Ascending aorta (tissue), 2 donors: ENCODE measurements around the gene TAS1R1. TPM values are rescaled to one million over a fixed set of nuclear protein-coding genes. Genes with fewer than 3 reads are reported as not detected.
A peak's percentile ranks its signal among the peaks of the same experiment; 100 is the strongest.

Source experiments
- DNase-seq, 2 donors: peaks; one replicate each; pipeline ENCODE4 v3.0.0-alpha.2; 2019; ENCODE audit warnings: low spot score in 2 of 2
- H3K27ac ChIP-seq, 2 donors: fragments of 200-600 bp; sonication (generic); one replicate each; pipeline ENCODE4 v1.5.1; 2016 to 2017; ENCODE audit warnings: mild to moderate bottlenecking in 1 of 2
- H3K27me3 ChIP-seq: fragments of 200-600 bp; sonication (generic); one replicate; pipeline ENCODE4 v1.5.1; 2017
- H3K36me3 ChIP-seq, 2 donors: fragments of 200-600 bp; sonication (generic); one replicate each; pipeline ENCODE4 v1.5.1; 2016
- H3K4me1 ChIP-seq, 2 donors: fragments of 200-600 bp; sonication (generic); one replicate each; pipeline ENCODE4 v1.5.1; 2016 to 2017; ENCODE audit warnings: mild to moderate bottlenecking in 1 of 2
- H3K4me3 ChIP-seq, 2 donors: fragments of 200-600 bp; sonication (generic); one replicate each; pipeline ENCODE4 v1.5.1; 2016 to 2017; ENCODE audit warnings: mild to moderate bottlenecking in 1 of 2
- H3K9me3 ChIP-seq, 2 donors: fragments of 200-600 bp; sonication (generic); one replicate each; pipeline ENCODE4 v1.5.1; 2016
- CTCF ChIP-seq, 3 experiments: fragments of 200-600 bp in 2 of 3; fragments of 450-650 bp in 1 of 3; sonication (generic) in 2 of 3; IDR thresholded peaks; one replicate each; pipeline ENCODE4 v1.5.1; 2016 to 2019; ENCODE audit warnings: antibody characterized with exemption in 3 of 3, mild to moderate bottlenecking in 1 of 3, moderate library complexity in 1 of 3
- intact Hi-C: fragments of 100-400 bp; cut with DNase I; formaldehyde crosslinking; loops from one replicate; pipeline ENCODE4 v1.15.1; 2023
- total RNA-seq: library from RNA; depleted of rRNA; stranded (reverse); fragments of >200 nt; gene quantifications from one replicate; pipeline ENCODE4 v1.1.0, GENCODE V29; 2016

TAS1R1 gene
- total RNA-seq, 1 donor from 2014 or later: not detected

GRCh38 chr1:6623269-6623965 is 68.3 kb downstream of the TAS1R1 start:
- H3K36me3 ChIP-seq: peaks cover 42 to 47% of the 10 kb centered on the region in 2 donors
- DNase-seq: no peak
- H3K4me3 ChIP-seq: no peak overlapping the region
- H3K4me1 ChIP-seq: peaks cover 4 to 14% of the 10 kb centered on the region in 2 donors
- intact Hi-C loops: loop anchor here (10.0 kb wide), 1 partner anchor 81 kb away; the partner anchor contains the start of gene DNAJC11
- no peaks in the 10 kb centered on the region for H3K9me3 ChIP-seq
- H3K27me3 ChIP-seq: no peaks in the 10 kb centered on the region
- H3K27ac ChIP-seq: no peak overlapping the region
- TF ChIP-seq CTCF (IDR thresholded peaks at IDR 0.05): no peak

- H3K36me3 ChIP-seq: peaks cover 46 to 54% of the 10 kb centered on the region in 2 donors
Measured at GRCh38 chr1:6624710-6625583, 69.8 kb downstream of the TAS1R1 start, which contains the start of gene THAP3. THAP3 (plus strand) TSS chr1:6624868; CDS start chr1:6625219, 351 bp downstream.

GRCh38 chr1:6625584-6626149 is 70.6 kb downstream of the TAS1R1 start:
- Histone ChIP-seq H3K4me1 (peaks cover 4 to 14% of the 10 kb centered on the region in 2 donors), H3K36me3 (peaks cover 41 to 54% of the 10 kb centered on the region in 2 donors), H3K27ac (peak overlapping the region; percentile 80 to 92), H3K9me3 (no peaks in the 10 kb centered on the region), H3K27me3 (no peaks in the 10 kb centered on the region), H3K4me3 (peak overlapping the region; percentile 87 to 88)
- no peak for DNase-seq
- no peak for TF ChIP-seq CTCF (IDR thresholded peaks at IDR 0.05)
- intact Hi-C loops: loop anchor here (1.0 to 10.0 kb wide), 4 partner anchors 12 to 79 kb away; partner anchors contain the start of genes DNAJC11 and PHF13

More at GRCh38 chr1:6624710-6625583, 69.8 kb downstream of the TAS1R1 start, which contains the start of gene THAP3:
- intact Hi-C loops: loop anchor here (1.0 to 10.0 kb wide), 4 partner anchors 12 to 80 kb away; partner anchors contain the start of genes DNAJC11 and PHF13
- peak; percentile 37 to 91 for DNase-seq
- peak within 1 kb of the TSS; percentile 80 to 92 for H3K27ac ChIP-seq
- no peaks in the 10 kb centered on the region for H3K27me3 ChIP-seq
- H3K4me1 ChIP-seq: peaks cover 4 to 14% of the 10 kb centered on the region in 2 donors
- TF ChIP-seq CTCF (IDR thresholded peaks at IDR 0.05): no peak
- H3K9me3 ChIP-seq: no peaks in the 10 kb centered on the region
- peak within 1 kb of the TSS; percentile 87 to 88 for H3K4me3 ChIP-seq

GRCh38 chr1:6627031-6627430 is 71.9 kb downstream of the TAS1R1 start:
- Histone ChIP-seq H3K9me3 (no peaks in the 10 kb centered on the region), H3K36me3 (peaks cover 39 to 49% of the 10 kb centered on the region in 2 donors), H3K27ac (no peak overlapping the region), H3K4me3 (peak overlapping the region in 1 of 2 donors; percentile 88), H3K27me3 (no peaks in the 10 kb centered on the region), H3K4me1 (peaks cover 4 to 14% of the 10 kb centered on the region in 2 donors)
- no peak for TF ChIP-seq CTCF (IDR thresholded peaks at IDR 0.05)
- intact Hi-C loops: loop anchor here (10.0 kb wide), 1 partner anchor 78 kb away; the partner anchor contains the start of gene DNAJC11
- no peak for DNase-seq
